Endodermal cell (in vitro differentiated cells): ENCODE data around the gene XXYLT1. TPM values are rescaled to one million over a fixed set of nuclear protein-coding genes. Genes with fewer than 3 reads are reported as not detected.

Source experiments
- DNase-seq: peaks from one replicate; pipeline ENCODE4 v3.0.0-alpha.2; 2017
- H3K27ac ChIP-seq: 2 replicates; pipeline ENCODE4 v1.5.1; 2013; ENCODE audit warnings: mild to moderate bottlenecking, low read depth, low read length, moderate library complexity
- H3K27me3 ChIP-seq: 2 replicates; pipeline ENCODE4 v1.6.1; 2013; ENCODE audit warnings: mild to moderate bottlenecking, low read length, moderate library complexity; ENCODE audit not compliant: insufficient read depth, control insufficient read depth, poor library complexity, severe bottlenecking
- H3K36me3 ChIP-seq: 2 replicates; pipeline ENCODE4 v1.7.0; 2013; ENCODE audit warnings: mild to moderate bottlenecking, low read length, moderate library complexity; ENCODE audit not compliant: control insufficient read depth, insufficient read depth
- H3K4me1 ChIP-seq: one replicate; pipeline ENCODE4 v1.7.0; 2013; ENCODE audit warnings: low read length; ENCODE audit not compliant: control insufficient read depth, insufficient read depth
- H3K4me3 ChIP-seq: 2 replicates; pipeline ENCODE4 v1.5.1; 2013; ENCODE audit warnings: mild to moderate bottlenecking, low read length, moderate library complexity
- H3K9ac ChIP-seq: 2 replicates; pipeline ENCODE4 v1.6.1; 2013; ENCODE audit warnings: mild to moderate bottlenecking, low read length, moderate library complexity; ENCODE audit not compliant: poor library complexity, severe bottlenecking; ENCODE audit errors: extremely low read depth
- H3K9me3 ChIP-seq: 2 replicates; pipeline ENCODE4 v1.6.1; 2013; ENCODE audit warnings: mild to moderate bottlenecking, low read length, moderate library complexity; ENCODE audit not compliant: control insufficient read depth
- H3K27ac Mint-ChIP-seq: 2 replicates; pipeline ENCODE4 v1.8.0; 2020; ENCODE audit warnings: mixed read lengths
- H3K27me3 Mint-ChIP-seq: 2 replicates; pipeline ENCODE4 v1.8.0; 2021; ENCODE audit warnings: mild to moderate bottlenecking, mixed read lengths; ENCODE audit not compliant: insufficient read depth
- H3K36me3 Mint-ChIP-seq: 2 replicates; pipeline ENCODE4 v1.8.0; 2020; ENCODE audit warnings: low read depth, mixed read lengths
- H3K4me1 Mint-ChIP-seq: 2 replicates; pipeline ENCODE4 v1.8.0; 2020; ENCODE audit warnings: mixed read lengths
- H3K4me3 Mint-ChIP-seq: 2 replicates; pipeline ENCODE4 v1.8.0; 2020; ENCODE audit warnings: mild to moderate bottlenecking, moderate library complexity, mixed read lengths
- H3K9me3 Mint-ChIP-seq: 2 replicates; pipeline ENCODE4 v1.8.0; 2020; ENCODE audit warnings: mild to moderate bottlenecking, mixed read lengths
- CTCF ChIP-seq: fragments of 200-600 bp; sonication (generic); conservative IDR thresholded peaks from 2 replicates; pipeline ENCODE4 v1.5.0; 2021; ENCODE audit warnings: antibody characterized with exemption, mild to moderate bottlenecking
- WGBS, 2 experiments: methylation state at CpG; one replicate each; pipeline versions ENCODE4 v1.1.5 to v1.1.7; 2013; ENCODE audit warnings: missing lambda C conversion rate in 2 of 2, mixed read lengths in 1 of 2; ENCODE audit not compliant: insufficient coverage in 1 of 2, insufficient read length in 1 of 2; 5-methylcytosine and 5-hydroxymethylcytosine counted together
- total RNA-seq, 2 donors: library from RNA; stranded (reverse); fragmentation: NEBNext Ultra II Directional in 1 of 2; extraction: Animal tissue kit (Norgen Biotek cat#: 25700) in 1 of 2; gene quantifications; 2 replicates in 1 of 2; 3 replicates in 1 of 2; pipeline ENCODE4 v1.2.1, GENCODE V29; 2021

XXYLT1 gene
- total RNA-seq, 2 donors from 2014 or later: 35.5 to 38.3 TPM

GRCh38 chr3:195253923-195254432 is 17.0 kb downstream of the XXYLT1 start:
- 92 to 97% methylated on average over 4 to 10 of the region's 10 CpGs for WGBS, 2 experiments
- Histone ChIP-seq H3K36me3 (no peaks in the 10 kb centered on the region), H3K4me3 (no peak overlapping the region), H3K27ac (no peak overlapping the region), H3K9me3 (no peaks in the 10 kb centered on the region), H3K4me1 (peaks cover 11% of the 10 kb centered on the region), H3K27me3 (no peaks in the 10 kb centered on the region), H3K9ac (no peak overlapping the region)
- DNase-seq: peak; percentile 54
- Mint-ChIP-seq H3K4me3 (no peak overlapping the region), H3K9me3 (no peaks in the 10 kb centered on the region), H3K4me1 (peaks cover 34% of the 10 kb centered on the region), H3K27ac (peak overlapping the region; percentile 35), H3K27me3 (no peaks in the 10 kb centered on the region), H3K36me3 (peaks cover 7% of the 10 kb centered on the region)
- TF ChIP-seq CTCF: no peak

GRCh38 chr3:195251336-195252065 is 19.5 kb downstream of the XXYLT1 start:
- Mint-ChIP-seq H3K27me3 (no peaks in the 10 kb centered on the region), H3K27ac (no peak overlapping the region), H3K9me3 (no peaks in the 10 kb centered on the region), H3K36me3 (peaks cover 29% of the 10 kb centered on the region), H3K4me1 (peaks cover 25% of the 10 kb centered on the region), H3K4me3 (no peak overlapping the region)
- Histone ChIP-seq H3K9me3 (peaks cover 5% of the 10 kb centered on the region), H3K27me3 (no peaks in the 10 kb centered on the region), H3K36me3 (peaks cover under 1% of the 10 kb centered on the region), H3K4me1 (peaks cover 8% of the 10 kb centered on the region), H3K27ac (no peak overlapping the region), H3K4me3 (no peak overlapping the region), H3K9ac (no peak overlapping the region)
- DNase-seq: peak; percentile 45
- 84 to 90% methylated on average over 8 to 14 of the region's 14 CpGs for WGBS, 2 experiments
- no peak for TF ChIP-seq CTCF

GRCh38 chr3:195250473-195251251 is 20.3 kb downstream of the XXYLT1 start:
- Histone ChIP-seq H3K27ac (peak overlapping the region; percentile 32), H3K36me3 (peaks cover 8% of the 10 kb centered on the region), H3K4me3 (no peak overlapping the region), H3K27me3 (no peaks in the 10 kb centered on the region), H3K9ac (no peak overlapping the region), H3K4me1 (peaks cover 4% of the 10 kb centered on the region), H3K9me3 (peaks cover 5% of the 10 kb centered on the region)
- Mint-ChIP-seq H3K27ac (no peak overlapping the region), H3K4me1 (peaks cover 25% of the 10 kb centered on the region), H3K27me3 (no peaks in the 10 kb centered on the region), H3K4me3 (no peak overlapping the region), H3K36me3 (peaks cover 37% of the 10 kb centered on the region), H3K9me3 (no peaks in the 10 kb centered on the region)
- WGBS, 2 experiments: 86 to 95% methylated on average over 9 to 14 of the region's 14 CpGs
- peak; percentile 42 for DNase-seq
- no peak for TF ChIP-seq CTCF
